HEK293 (cell line): ENCODE data around the gene SNAPIN.

ENCODE experiments used
- CTCF ChIA-PET: fragments of 350-600 bp; formaldehyde crosslinking; extraction: SDS; loops from one replicate; lab custom pipeline; 2021; ENCODE audit warnings: antibody characterized with exemption; lab: Yijun Ruan, JAX
- POLR2A ChIA-PET: fragments of 300-600 bp; formaldehyde crosslinking; extraction: SDS; loops from one replicate; lab custom pipeline; 2020; ENCODE audit warnings: antibody characterized with exemption, inconsistent platforms; lab: Yijun Ruan, JAX
- H3K27ac ChIP-seq: fragments of 200-500 bp; sonication (Bioruptor generic); 2 replicates; pipeline ENCODE4 v1.5.1; 2014; ENCODE audit warnings: low read depth, low read length, control low read depth, inconsistent platforms; ENCODE audit errors: extremely low read depth
- H3K36me3 ChIP-seq, 2 experiments: fragments of 200-500 bp in 1 of 2; sonication (Bioruptor generic) in 1 of 2; 1 replicate in 1 of 2; 2 replicates in 1 of 2; pipeline ENCODE4 v1.5.1; 2014 to 2017; ENCODE audit warnings: inconsistent platforms in 2 of 2, low read length in 2 of 2; ENCODE audit not compliant: control insufficient read depth in 2 of 2, insufficient read depth in 1 of 2
- H3K4me1 ChIP-seq: fragments of 200-500 bp; sonication (Bioruptor generic); 2 replicates; pipeline ENCODE4 v1.5.1; 2014; ENCODE audit warnings: mild to moderate bottlenecking, low read length, inconsistent platforms; ENCODE audit not compliant: control insufficient read depth, insufficient read depth
- H3K4me3 ChIP-seq: 2 replicates; pipeline ENCODE4 v1.5.1; 2011; ENCODE audit warnings: low read depth, mild to moderate bottlenecking, control low read depth, low read length, moderate library complexity
- H3K9me3 ChIP-seq: fragments of 200-500 bp; sonication (Bioruptor generic); 2 replicates; pipeline ENCODE4 v1.5.1; 2014; ENCODE audit warnings: low read depth, low read length, inconsistent platforms; ENCODE audit not compliant: control insufficient read depth, insufficient read depth
- BCL11B ChIP-seq: fragments of 450-650 bp; formaldehyde crosslinking; IDR thresholded peaks from 2 replicates; pipeline ENCODE4 v1.5.1; 2016; ENCODE audit warnings: low read depth, missing biosample characterization, missing genetic modification characterization
- FEZF1 ChIP-seq: fragments of 450-650 bp; formaldehyde crosslinking; IDR thresholded peaks from 2 replicates; pipeline ENCODE4 v1.5.1; 2016; ENCODE audit warnings: missing biosample characterization, missing genetic modification characterization
- HOXC10 ChIP-seq: sonication (generic); formaldehyde crosslinking; IDR thresholded peaks from 2 replicates; pipeline ENCODE4 v1.8.1; 2023; ENCODE audit warnings: mild to moderate bottlenecking, missing genetic modification reagents
- TCF7L2 ChIP-seq: IDR thresholded peaks from 2 replicates; pipeline ENCODE4 v1.6.1; 2011; ENCODE audit warnings: low read depth, mild to moderate bottlenecking, inconsistent platforms, low read length, moderate library complexity, borderline replicate concordance
- ZNF146 ChIP-seq: fragments of 450-650 bp; formaldehyde crosslinking; IDR thresholded peaks from 2 replicates; pipeline ENCODE4 v1.5.1; 2016; ENCODE audit warnings: missing biosample characterization, missing genetic modification characterization
- ZNF155 ChIP-seq: fragments of 450-650 bp; formaldehyde crosslinking; IDR thresholded peaks from 2 replicates; pipeline ENCODE4 v1.5.1; 2016; ENCODE audit warnings: missing biosample characterization, missing genetic modification characterization
- ZNF221 ChIP-seq: fragments of 450-650 bp; formaldehyde crosslinking; IDR thresholded peaks from 2 replicates; pipeline ENCODE4 v1.5.1; 2017; ENCODE audit warnings: missing biosample characterization, missing genetic modification characterization, borderline replicate concordance
- ZNF549 ChIP-seq: fragments of 450-650 bp; IDR thresholded peaks from 2 replicates; pipeline ENCODE4 v1.5.1; 2018; ENCODE audit warnings: missing biosample characterization, missing genetic modification characterization, mild to moderate bottlenecking, inconsistent platforms, moderate library complexity
- ZNF561 ChIP-seq: fragments of 450-650 bp; IDR thresholded peaks from 2 replicates; pipeline ENCODE4 v1.5.1; 2018; ENCODE audit warnings: missing biosample characterization, missing genetic modification characterization, borderline replicate concordance
- ZNF707 ChIP-seq: fragments of 450-650 bp; formaldehyde crosslinking; IDR thresholded peaks from 2 replicates; pipeline ENCODE4 v1.5.1; 2016; ENCODE audit warnings: missing biosample characterization, missing genetic modification characterization
- ZNF830 ChIP-seq: fragments of 450-650 bp; IDR thresholded peaks from 2 replicates; pipeline ENCODE4 v1.5.0; 2018; ENCODE audit warnings: missing biosample characterization, missing genetic modification characterization, low read depth, mild to moderate bottlenecking, moderate library complexity
- ZSCAN16 ChIP-seq: fragments of 450-650 bp; formaldehyde crosslinking; IDR thresholded peaks from 2 replicates; pipeline ENCODE4 v1.5.1; 2016; ENCODE audit warnings: missing biosample characterization, missing genetic modification characterization
- ZXDB ChIP-seq: fragments of 450-650 bp; formaldehyde crosslinking; IDR thresholded peaks from 2 replicates; pipeline ENCODE4 v1.5.1; 2016; ENCODE audit warnings: missing biosample characterization, missing genetic modification characterization
- TF ChIP-seq, protein P1 (sequence below): fragments of 450-650 bp; formaldehyde crosslinking; conservative IDR thresholded peaks from 2 replicates; pipeline ENCODE4 v1.5.1; 2016; ENCODE audit warnings: low read depth, missing biosample characterization, missing genetic modification characterization
- TF ChIP-seq, protein P2 (sequence below): fragments of 450-650 bp; formaldehyde crosslinking; IDR thresholded peaks from 2 replicates; pipeline ENCODE4 v1.5.1; 2016; ENCODE audit warnings: missing biosample characterization, missing genetic modification characterization, borderline replicate concordance
- TF ChIP-seq, protein P3 (sequence below): fragments of 450-650 bp; formaldehyde crosslinking; IDR thresholded peaks from 2 replicates; pipeline ENCODE4 v1.5.1; 2016; ENCODE audit warnings: missing biosample characterization, missing genetic modification characterization, borderline replicate concordance
- TF ChIP-seq, protein P4 (sequence below): fragments of 450-650 bp; formaldehyde crosslinking; IDR thresholded peaks from 2 replicates; pipeline ENCODE4 v1.5.1; 2016; ENCODE audit warnings: missing biosample characterization, missing genetic modification characterization
- TF ChIP-seq, protein P5 (sequence below): fragments of 450-650 bp; formaldehyde crosslinking; IDR thresholded peaks from 2 replicates; pipeline ENCODE4 v1.5.1; 2017; ENCODE audit warnings: missing biosample characterization, missing genetic modification characterization

SNAPIN gene

DNA sequence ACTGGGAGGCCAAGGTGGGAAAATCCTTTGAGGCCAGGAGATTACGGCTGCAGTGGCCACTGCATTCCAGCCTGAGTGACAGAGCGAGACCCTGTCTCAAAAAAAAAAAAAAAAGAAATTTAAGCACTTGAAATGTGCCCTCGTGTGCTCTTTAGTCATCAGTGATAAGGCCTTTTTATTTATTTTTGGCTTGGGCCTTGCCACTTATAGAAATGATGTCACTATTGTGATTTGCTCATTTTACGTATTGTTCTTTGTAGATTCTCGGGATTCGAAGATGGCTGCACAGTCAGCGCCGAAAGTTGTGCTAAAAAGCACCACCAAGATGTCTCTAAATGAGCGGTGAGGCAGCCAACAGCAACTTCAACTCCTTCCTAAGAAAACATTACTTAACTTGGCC is 22.2 kb upstream of the SNAPIN start (continued):
- TF ChIP-seq ZNF221: no peak
- TF ChIP-seq ZSCAN16 (tag by site-specific recombination): no peak
- no peak for TF ChIP-seq ZNF707 (tag by site-specific recombination)
- TF ChIP-seq BCL11B: no peak
- TF ChIP-seq, protein P1, sequence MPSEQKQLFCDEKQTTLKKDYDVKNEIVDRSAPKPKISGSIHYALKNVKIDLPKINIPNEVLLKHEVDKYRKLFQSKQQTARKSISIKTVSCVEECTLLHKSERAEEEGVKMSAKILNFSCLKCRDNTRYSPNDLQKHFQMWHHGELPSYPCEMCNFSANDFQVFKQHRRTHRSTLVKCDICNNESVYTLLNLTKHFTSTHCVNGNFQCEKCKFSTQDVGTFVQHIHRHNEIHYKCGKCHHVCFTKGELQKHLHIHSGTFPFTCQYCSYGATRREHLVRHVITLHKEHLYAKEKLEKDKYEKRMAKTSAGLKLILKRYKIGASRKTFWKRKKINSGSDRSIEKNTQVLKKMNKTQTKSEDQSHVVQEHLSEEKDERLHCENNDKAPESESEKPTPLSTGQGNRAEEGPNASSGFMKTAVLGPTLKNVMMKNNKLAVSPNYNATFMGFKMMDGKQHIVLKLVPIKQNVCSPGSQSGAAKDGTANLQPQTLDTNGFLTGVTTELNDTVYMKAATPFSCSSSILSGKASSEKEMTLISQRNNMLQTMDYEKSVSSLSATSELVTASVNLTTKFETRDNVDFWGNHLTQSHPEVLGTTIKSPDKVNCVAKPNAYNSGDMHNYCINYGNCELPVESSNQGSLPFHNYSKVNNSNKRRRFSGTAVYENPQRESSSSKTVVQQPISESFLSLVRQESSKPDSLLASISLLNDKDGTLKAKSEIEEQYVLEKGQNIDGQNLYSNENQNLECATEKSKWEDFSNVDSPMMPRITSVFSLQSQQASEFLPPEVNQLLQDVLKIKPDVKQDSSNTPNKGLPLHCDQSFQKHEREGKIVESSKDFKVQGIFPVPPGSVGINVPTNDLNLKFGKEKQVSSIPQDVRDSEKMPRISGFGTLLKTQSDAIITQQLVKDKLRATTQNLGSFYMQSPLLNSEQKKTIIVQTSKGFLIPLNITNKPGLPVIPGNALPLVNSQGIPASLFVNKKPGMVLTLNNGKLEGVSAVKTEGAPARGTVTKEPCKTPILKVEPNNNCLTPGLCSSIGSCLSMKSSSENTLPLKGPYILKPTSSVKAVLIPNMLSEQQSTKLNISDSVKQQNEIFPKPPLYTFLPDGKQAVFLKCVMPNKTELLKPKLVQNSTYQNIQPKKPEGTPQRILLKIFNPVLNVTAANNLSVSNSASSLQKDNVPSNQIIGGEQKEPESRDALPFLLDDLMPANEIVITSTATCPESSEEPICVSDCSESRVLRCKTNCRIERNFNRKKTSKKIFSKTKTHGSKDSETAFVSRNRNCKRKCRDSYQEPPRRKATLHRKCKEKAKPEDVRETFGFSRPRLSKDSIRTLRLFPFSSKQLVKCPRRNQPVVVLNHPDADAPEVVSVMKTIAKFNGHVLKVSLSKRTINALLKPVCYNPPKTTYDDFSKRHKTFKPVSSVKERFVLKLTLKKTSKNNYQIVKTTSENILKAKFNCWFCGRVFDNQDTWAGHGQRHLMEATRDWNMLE (tag by site-specific recombination): no peak
- no peak for TF ChIP-seq ZNF155 (tag by site-specific recombination)
- TF ChIP-seq ZNF549 (tag by site-specific recombination): no peak
- peak; percentile 32; the same call in 1 of the 2 replicates for TF ChIP-seq FEZF1 (tag by site-specific recombination)
- TF ChIP-seq ZNF561: no peak

DNA sequence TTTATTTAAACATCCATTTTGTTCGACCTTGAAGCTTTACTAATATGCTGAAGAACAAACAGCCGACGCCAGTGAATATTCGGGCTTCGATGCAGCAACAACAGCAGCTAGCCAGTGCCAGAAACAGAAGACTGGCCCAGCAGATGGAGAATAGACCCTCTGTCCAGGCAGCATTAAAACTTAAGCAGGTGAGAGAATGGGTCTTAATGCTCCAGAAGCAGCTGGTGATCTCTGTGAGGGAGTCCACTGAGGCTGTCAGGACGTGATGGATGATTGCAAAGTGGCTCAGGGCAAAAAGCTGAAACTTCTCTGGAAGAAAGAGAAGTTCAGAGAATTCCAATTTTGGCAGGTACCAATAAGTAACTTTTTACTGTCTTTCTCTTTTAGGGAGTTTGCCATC is 20.2 kb upstream of the SNAPIN start:
- H3K4me1 ChIP-seq: no peaks in the 10 kb centered on the region
- no peak overlapping the region for H3K27ac ChIP-seq
- no peak overlapping the region for H3K4me3 ChIP-seq
- POLR2A ChIA-PET: interaction anchor here (1.1 to 1.2 kb wide), 3 partner anchors 10 to 325 kb away, joined by 3 to 7 read pairs (median 4); partner anchors contain the start of gene SLC39A1
- CTCF ChIA-PET: interaction anchor here (0.6 to 2.0 kb wide), 4 partner anchors 8 to 127 kb away, joined by 3 to 9 read pairs (median 5); partner anchors contain the start of gene S100A13
- no peaks in the 10 kb centered on the region for H3K9me3 ChIP-seq
- H3K36me3 ChIP-seq: peaks cover 61 to 79% of the 10 kb centered on the region in 2 experiments
- TF ChIP-seq ZXDB (no peak), FEZF1 (tag by site-specific recombination) (no peak), HOXC10 (CRISPR knock-in tag) (no peak), ZNF830 (tag by site-specific recombination) (no peak), ZNF146 (no peak), TCF7L2 (no peak)
- TF ChIP-seq, protein P2, sequence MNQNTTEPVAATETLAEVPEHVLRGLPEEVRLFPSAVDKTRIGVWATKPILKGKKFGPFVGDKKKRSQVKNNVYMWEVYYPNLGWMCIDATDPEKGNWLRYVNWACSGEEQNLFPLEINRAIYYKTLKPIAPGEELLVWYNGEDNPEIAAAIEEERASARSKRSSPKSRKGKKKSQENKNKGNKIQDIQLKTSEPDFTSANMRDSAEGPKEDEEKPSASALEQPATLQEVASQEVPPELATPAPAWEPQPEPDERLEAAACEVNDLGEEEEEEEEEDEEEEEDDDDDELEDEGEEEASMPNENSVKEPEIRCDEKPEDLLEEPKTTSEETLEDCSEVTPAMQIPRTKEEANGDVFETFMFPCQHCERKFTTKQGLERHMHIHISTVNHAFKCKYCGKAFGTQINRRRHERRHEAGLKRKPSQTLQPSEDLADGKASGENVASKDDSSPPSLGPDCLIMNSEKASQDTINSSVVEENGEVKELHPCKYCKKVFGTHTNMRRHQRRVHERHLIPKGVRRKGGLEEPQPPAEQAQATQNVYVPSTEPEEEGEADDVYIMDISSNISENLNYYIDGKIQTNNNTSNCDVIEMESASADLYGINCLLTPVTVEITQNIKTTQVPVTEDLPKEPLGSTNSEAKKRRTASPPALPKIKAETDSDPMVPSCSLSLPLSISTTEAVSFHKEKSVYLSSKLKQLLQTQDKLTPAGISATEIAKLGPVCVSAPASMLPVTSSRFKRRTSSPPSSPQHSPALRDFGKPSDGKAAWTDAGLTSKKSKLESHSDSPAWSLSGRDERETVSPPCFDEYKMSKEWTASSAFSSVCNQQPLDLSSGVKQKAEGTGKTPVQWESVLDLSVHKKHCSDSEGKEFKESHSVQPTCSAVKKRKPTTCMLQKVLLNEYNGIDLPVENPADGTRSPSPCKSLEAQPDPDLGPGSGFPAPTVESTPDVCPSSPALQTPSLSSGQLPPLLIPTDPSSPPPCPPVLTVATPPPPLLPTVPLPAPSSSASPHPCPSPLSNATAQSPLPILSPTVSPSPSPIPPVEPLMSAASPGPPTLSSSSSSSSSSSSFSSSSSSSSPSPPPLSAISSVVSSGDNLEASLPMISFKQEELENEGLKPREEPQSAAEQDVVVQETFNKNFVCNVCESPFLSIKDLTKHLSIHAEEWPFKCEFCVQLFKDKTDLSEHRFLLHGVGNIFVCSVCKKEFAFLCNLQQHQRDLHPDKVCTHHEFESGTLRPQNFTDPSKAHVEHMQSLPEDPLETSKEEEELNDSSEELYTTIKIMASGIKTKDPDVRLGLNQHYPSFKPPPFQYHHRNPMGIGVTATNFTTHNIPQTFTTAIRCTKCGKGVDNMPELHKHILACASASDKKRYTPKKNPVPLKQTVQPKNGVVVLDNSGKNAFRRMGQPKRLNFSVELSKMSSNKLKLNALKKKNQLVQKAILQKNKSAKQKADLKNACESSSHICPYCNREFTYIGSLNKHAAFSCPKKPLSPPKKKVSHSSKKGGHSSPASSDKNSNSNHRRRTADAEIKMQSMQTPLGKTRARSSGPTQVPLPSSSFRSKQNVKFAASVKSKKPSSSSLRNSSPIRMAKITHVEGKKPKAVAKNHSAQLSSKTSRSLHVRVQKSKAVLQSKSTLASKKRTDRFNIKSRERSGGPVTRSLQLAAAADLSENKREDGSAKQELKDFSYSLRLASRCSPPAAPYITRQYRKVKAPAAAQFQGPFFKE: no peak
- TF ChIP-seq, protein P3, sequence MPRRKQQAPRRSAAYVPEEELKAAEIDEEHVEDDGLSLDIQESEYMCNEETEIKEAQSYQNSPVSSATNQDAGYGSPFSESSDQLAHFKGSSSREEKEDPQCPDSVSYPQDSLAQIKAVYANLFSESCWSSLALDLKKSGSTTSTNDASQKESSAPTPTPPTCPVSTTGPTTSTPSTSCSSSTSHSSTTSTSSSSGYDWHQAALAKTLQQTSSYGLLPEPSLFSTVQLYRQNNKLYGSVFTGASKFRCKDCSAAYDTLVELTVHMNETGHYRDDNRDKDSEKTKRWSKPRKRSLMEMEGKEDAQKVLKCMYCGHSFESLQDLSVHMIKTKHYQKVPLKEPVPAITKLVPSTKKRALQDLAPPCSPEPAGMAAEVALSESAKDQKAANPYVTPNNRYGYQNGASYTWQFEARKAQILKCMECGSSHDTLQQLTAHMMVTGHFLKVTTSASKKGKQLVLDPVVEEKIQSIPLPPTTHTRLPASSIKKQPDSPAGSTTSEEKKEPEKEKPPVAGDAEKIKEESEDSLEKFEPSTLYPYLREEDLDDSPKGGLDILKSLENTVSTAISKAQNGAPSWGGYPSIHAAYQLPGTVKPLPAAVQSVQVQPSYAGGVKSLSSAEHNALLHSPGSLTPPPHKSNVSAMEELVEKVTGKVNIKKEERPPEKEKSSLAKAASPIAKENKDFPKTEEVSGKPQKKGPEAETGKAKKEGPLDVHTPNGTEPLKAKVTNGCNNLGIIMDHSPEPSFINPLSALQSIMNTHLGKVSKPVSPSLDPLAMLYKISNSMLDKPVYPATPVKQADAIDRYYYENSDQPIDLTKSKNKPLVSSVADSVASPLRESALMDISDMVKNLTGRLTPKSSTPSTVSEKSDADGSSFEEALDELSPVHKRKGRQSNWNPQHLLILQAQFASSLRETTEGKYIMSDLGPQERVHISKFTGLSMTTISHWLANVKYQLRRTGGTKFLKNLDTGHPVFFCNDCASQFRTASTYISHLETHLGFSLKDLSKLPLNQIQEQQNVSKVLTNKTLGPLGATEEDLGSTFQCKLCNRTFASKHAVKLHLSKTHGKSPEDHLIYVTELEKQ: no peak
- TF ChIP-seq, protein P4, sequence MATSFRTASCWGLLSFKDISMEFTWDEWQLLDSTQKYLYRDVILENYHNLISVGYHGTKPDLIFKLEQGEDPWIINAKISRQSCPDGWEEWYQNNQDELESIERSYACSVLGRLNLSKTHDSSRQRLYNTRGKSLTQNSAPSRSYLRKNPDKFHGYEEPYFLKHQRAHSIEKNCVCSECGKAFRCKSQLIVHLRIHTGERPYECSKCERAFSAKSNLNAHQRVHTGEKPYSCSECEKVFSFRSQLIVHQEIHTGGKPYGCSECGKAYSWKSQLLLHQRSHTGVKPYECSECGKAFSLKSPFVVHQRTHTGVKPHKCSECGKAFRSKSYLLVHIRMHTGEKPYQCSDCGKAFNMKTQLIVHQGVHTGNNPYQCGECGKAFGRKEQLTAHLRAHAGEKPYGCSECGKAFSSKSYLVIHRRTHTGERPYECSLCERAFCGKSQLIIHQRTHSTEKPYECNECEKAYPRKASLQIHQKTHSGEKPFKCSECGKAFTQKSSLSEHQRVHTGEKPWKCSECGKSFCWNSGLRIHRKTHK (tag by site-specific recombination): no peak
- TF ChIP-seq, protein P5, sequence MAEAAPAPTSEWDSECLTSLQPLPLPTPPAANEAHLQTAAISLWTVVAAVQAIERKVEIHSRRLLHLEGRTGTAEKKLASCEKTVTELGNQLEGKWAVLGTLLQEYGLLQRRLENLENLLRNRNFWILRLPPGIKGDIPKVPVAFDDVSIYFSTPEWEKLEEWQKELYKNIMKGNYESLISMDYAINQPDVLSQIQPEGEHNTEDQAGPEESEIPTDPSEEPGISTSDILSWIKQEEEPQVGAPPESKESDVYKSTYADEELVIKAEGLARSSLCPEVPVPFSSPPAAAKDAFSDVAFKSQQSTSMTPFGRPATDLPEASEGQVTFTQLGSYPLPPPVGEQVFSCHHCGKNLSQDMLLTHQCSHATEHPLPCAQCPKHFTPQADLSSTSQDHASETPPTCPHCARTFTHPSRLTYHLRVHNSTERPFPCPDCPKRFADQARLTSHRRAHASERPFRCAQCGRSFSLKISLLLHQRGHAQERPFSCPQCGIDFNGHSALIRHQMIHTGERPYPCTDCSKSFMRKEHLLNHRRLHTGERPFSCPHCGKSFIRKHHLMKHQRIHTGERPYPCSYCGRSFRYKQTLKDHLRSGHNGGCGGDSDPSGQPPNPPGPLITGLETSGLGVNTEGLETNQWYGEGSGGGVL (tag by site-specific recombination): no peak
